Neutrophil (primary cell): ENCODE results near the gene MPC1L.

Experiments used
- H3K27ac ChIP-seq: fragments of 200-600 bp; sonication (generic); 2 replicates; pipeline ENCODE4 v1.5.1; 2016; ENCODE audit warnings: mild to moderate bottlenecking, moderate library complexity
- H3K27me3 ChIP-seq: fragments of 200-600 bp; sonication (generic); 2 replicates; pipeline ENCODE4 v1.6.0; 2016; ENCODE audit warnings: mild to moderate bottlenecking
- H3K36me3 ChIP-seq: fragments of 200-600 bp; sonication (generic); 2 replicates; pipeline ENCODE4 v1.5.1; 2017
- H3K4me1 ChIP-seq, 2 experiments: fragments of 200-600 bp in 1 of 2; sonication (generic) in 1 of 2; 1 replicate in 1 of 2; 2 replicates in 1 of 2; pipeline versions ENCODE4 v1.5.1 to v1.6.1; 2013 to 2016; ENCODE audit warnings: low read depth in 1 of 2, low read length in 1 of 2, mild to moderate bottlenecking in 1 of 2, moderate library complexity in 1 of 2; ENCODE audit not compliant: control insufficient read depth in 1 of 2, insufficient read depth in 1 of 2
- H3K4me3 ChIP-seq, 2 experiments: fragments of 200-600 bp in 1 of 2; sonication (generic) in 1 of 2; 1 replicate in 1 of 2; 2 replicates in 1 of 2; pipeline ENCODE4 v1.5.1; 2013 to 2016; ENCODE audit warnings: low read depth in 1 of 2, low read length in 1 of 2, mild to moderate bottlenecking in 1 of 2, moderate library complexity in 1 of 2
- H3K9me3 ChIP-seq: fragments of 200-600 bp; sonication (generic); 2 replicates; pipeline ENCODE4 v1.5.1; 2016
- CTCF ChIP-seq: fragments of 200-600 bp; sonication (generic); IDR thresholded peaks from 2 replicates; pipeline ENCODE4 v1.5.1; 2016; ENCODE audit warnings: antibody characterized with exemption

The MPC1L gene

GRCh38 chrX:40646489-40647306 lies 23.5 kb downstream of the MPC1L start:
- no peaks in the 10 kb centered on the region for H3K9me3 ChIP-seq
- peak overlapping the region; percentile 72 to 89 for H3K4me3 ChIP-seq
- peaks cover 17 to 46% of the 10 kb centered on the region in 2 experiments for H3K4me1 ChIP-seq
- H3K27me3 ChIP-seq = no peaks in the 10 kb centered on the region
- TF ChIP-seq CTCF = no peak
- H3K36me3 ChIP-seq = no peaks in the 10 kb centered on the region
- H3K27ac ChIP-seq = peak overlapping the region; percentile 93

- peak within 1 kb of the TSS; percentile 72 to 89 for H3K4me3 ChIP-seq
- no peaks in the 10 kb centered on the region for H3K27me3 ChIP-seq
- peaks cover 17 to 42% of the 10 kb centered on the region in 2 experiments for H3K4me1 ChIP-seq
- no peak for TF ChIP-seq CTCF
- H3K36me3 ChIP-seq = no peaks in the 10 kb centered on the region
- H3K27ac ChIP-seq = peak within 1 kb of the TSS; percentile 93
- H3K9me3 ChIP-seq = no peaks in the 10 kb centered on the region
Observed at GRCh38 chrX:40647307-40648197, 24.3 kb downstream of the MPC1L start, which contains the start of gene CXorf38. Gene CXorf38, minus strand, starts transcription at chrX:40647561. Its CDS starts 41 bp downstream, at chrX:40647520.

- Histone ChIP-seq H3K4me1 (peaks cover 4 to 6% of the 10 kb centered on the region in 2 experiments), H3K4me3 (no peak overlapping the region), H3K9me3 (no peaks in the 10 kb centered on the region), H3K36me3 (peaks cover 17% of the 10 kb centered on the region), H3K27me3 (no peaks in the 10 kb centered on the region), H3K27ac (peak overlapping the region; percentile 47)
- peak; percentile 72 for TF ChIP-seq CTCF
Observed at GRCh38 chrX:40651620-40652223, 28.5 kb downstream of the MPC1L start.

- Histone ChIP-seq H3K9me3 (no peaks in the 10 kb centered on the region), H3K27me3 (no peaks in the 10 kb centered on the region), H3K27ac (no peak overlapping the region), H3K36me3 (peaks cover 24% of the 10 kb centered on the region), H3K4me1 (peaks cover 4 to 5% of the 10 kb centered on the region in 2 experiments), H3K4me3 (no peak overlapping the region)
- no peak for TF ChIP-seq CTCF
Observed at GRCh38 chrX:40652664-40653063, 29.4 kb downstream of the MPC1L start.

GRCh38 chrX:40653535-40653934 lies 30.3 kb downstream of the MPC1L start:
- Histone ChIP-seq H3K27ac (no peak overlapping the region), H3K4me1 (no peaks in the 10 kb centered on the region), H3K9me3 (no peaks in the 10 kb centered on the region), H3K27me3 (no peaks in the 10 kb centered on the region), H3K36me3 (peaks cover 30% of the 10 kb centered on the region), H3K4me3 (no peak overlapping the region)
- TF ChIP-seq CTCF = no peak
